Cardiac muscle cell (in vitro differentiated cells and primary cell): Measurements from ENCODE around the gene NRSN1. TPM values are rescaled to one million over a fixed set of nuclear protein-coding genes. Genes with fewer than 3 reads are reported as not detected.

Experiments
- DNase-seq, 2 donors: peaks; one replicate each; pipeline versions ENCODE4 v3.0.0 to v3.0.0-alpha.2; 2010 to 2017; ENCODE audit warnings: low read depth in 1 of 2, low spot score in 1 of 2
- H3K27ac ChIP-seq: fragments of 200-600 bp; sonication (generic); 2 replicates; pipeline ENCODE4 v1.5.1; 2016
- H3K27me3 ChIP-seq: fragments of 200-600 bp; sonication (generic); 2 replicates; pipeline ENCODE4 v1.6.0; 2016; ENCODE audit warnings: control low read depth
- H3K36me3 ChIP-seq: fragments of 200-600 bp; sonication (generic); 2 replicates; pipeline ENCODE4 v1.5.1; 2016; ENCODE audit warnings: control low read depth
- H3K4me1 ChIP-seq: fragments of 200-600 bp; sonication (generic); 2 replicates; pipeline ENCODE4 v1.8.1; 2017; ENCODE audit warnings: low read depth, mild to moderate bottlenecking, mixed run types
- H3K4me3 ChIP-seq: fragments of 200-600 bp; sonication (generic); 2 replicates; pipeline ENCODE4 v1.5.1; 2016; ENCODE audit warnings: mild to moderate bottlenecking
- H3K9me3 ChIP-seq: fragments of 200-600 bp; sonication (generic); 2 replicates; pipeline ENCODE4 v1.5.1; 2017; ENCODE audit warnings: low read depth, mild to moderate bottlenecking, control low read depth
- polyA plus RNA-seq: library from polyadenylated mRNA; unstranded; fragments of >200 nt; fragmentation: Nextera tagmentation; extraction: Ambion mirVana; gene quantifications from 2 replicates; pipeline ENCODE4 v1.2.1, GENCODE V29; 2016
- total RNA-seq: library from RNA; depleted of rRNA; stranded (reverse); fragments of >200 nt; gene quantifications from 2 replicates; pipeline ENCODE4 v1.2.3, GENCODE V29; 2016
- TF ChIP-seq, protein P1 (sequence below): IDR thresholded peaks from 2 replicates; pipeline ENCODE4 v1.5.1; 2012; ENCODE audit warnings: low read depth, mild to moderate bottlenecking, low read length

NRSN1 gene, protein sequence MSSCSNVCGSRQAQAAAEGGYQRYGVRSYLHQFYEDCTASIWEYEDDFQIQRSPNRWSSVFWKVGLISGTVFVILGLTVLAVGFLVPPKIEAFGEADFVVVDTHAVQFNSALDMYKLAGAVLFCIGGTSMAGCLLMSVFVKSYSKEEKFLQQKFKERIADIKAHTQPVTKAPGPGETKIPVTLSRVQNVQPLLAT
- not detected in 2 replicates for total RNA-seq
- not detected in 2 replicates for polyA plus RNA-seq

DNA sequence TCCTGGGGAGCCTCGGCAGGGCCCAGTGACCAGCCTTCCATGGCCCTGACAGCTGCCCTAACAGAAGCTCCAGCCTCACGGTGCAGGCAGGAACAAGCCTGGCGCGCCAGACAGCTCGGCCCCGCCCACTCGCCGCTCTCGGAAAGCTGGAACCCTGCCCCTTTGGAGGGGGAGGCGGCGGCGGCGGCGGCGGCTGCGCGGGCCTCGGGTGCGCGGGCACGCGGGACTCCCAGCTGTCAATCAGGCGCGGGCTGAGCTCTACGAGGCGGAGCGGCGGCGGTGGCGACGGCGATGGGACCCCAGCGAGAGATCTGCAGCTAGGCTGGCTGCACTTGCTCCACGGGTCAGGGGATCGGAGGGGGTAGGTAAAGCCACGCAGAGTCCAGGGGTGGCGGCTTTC, at the start of gene NRSN1:
TSS of gene NRSN1 (plus strand) at position 236 of the 400 bp plus-strand sequence. CDS start 8,113 bp downstream, outside the sequence.
- DNase-seq = peak in 1 of 2 donors; percentile 70
- Histone ChIP-seq H3K27me3 (peaks cover 34% of the 10 kb centered on the region), H3K36me3 (no peaks in the 10 kb centered on the region), H3K27ac (no peak within 1 kb of the TSS), H3K9me3 (no peaks in the 10 kb centered on the region), H3K4me3 (peak within 1 kb of the TSS; percentile 26), H3K4me1 (no peaks in the 10 kb centered on the region)
- TF ChIP-seq, protein P1, sequence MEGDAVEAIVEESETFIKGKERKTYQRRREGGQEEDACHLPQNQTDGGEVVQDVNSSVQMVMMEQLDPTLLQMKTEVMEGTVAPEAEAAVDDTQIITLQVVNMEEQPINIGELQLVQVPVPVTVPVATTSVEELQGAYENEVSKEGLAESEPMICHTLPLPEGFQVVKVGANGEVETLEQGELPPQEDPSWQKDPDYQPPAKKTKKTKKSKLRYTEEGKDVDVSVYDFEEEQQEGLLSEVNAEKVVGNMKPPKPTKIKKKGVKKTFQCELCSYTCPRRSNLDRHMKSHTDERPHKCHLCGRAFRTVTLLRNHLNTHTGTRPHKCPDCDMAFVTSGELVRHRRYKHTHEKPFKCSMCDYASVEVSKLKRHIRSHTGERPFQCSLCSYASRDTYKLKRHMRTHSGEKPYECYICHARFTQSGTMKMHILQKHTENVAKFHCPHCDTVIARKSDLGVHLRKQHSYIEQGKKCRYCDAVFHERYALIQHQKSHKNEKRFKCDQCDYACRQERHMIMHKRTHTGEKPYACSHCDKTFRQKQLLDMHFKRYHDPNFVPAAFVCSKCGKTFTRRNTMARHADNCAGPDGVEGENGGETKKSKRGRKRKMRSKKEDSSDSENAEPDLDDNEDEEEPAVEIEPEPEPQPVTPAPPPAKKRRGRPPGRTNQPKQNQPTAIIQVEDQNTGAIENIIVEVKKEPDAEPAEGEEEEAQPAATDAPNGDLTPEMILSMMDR = no peak

DNA sequence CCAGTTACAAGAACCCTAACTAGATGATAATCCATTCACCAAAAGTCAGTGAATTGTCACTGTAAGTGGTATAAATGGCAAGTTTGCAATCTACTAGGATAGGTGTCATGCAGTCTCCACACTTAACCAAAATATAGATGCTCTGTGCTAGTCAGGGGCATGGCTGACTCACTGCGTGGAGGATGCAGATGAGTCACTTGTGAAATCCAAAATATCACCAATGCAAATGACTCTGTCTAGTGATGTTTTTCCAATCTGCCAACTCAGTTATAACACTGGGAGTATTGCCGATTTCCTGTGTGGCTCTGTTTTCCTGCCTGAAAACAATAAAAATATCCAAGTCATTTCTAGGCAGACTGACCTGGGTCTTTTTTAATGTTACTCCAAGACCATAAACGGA, 47.8 kb upstream of the NRSN1 start:
- H3K36me3 ChIP-seq = no peaks in the 10 kb centered on the region
- no peaks in the 10 kb centered on the region for H3K4me1 ChIP-seq
- no peak overlapping the region for H3K27ac ChIP-seq
- TF ChIP-seq, protein P1 = no peak
- no peak overlapping the region for H3K4me3 ChIP-seq
- DNase-seq = no peak
- peaks cover 2% of the 10 kb centered on the region for H3K27me3 ChIP-seq
- H3K9me3 ChIP-seq = no peaks in the 10 kb centered on the region

DNA sequence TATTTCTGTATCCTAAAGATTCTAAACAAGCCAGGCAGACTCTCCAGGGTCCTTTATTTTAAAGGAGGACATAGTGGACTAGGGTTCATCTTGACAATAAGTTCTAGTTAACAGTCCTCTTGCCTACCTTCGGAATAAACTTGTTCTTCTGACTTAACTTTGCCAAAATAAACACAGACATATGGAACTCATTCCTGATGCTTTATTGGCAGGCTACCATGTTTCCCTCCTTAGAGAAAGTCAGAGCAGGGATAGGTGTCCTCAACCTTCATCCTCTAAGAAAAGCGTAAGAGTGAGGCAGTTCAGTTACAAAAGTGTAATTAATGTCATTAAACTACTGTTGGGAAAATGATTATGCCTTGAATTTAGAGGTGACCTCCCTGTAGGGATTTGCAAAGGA, 46.9 kb upstream of the NRSN1 start:
- H3K27ac ChIP-seq = no peak overlapping the region

DNA sequence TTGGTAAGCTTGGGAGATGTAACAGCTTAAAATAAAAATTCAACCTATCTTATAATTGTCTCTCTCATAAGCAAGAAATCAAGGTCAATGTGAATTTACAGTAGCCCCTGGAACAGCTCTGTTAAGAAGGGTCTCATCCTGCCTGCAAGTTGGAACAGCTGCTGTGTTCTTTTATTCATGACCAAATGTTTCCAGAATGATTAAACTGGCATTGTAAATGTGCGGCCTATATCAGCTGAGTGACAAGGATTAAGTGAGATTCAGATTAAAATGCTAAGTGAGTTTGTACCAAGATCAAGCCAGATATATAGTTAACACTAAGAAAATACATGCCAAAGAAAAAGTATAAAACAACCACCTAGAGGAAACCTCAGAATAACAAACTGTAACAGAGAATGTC, 45.3 kb upstream of the NRSN1 start:
- Histone ChIP-seq H3K36me3 (no peaks in the 10 kb centered on the region), H3K4me1 (no peaks in the 10 kb centered on the region), H3K27me3 (peaks cover 2% of the 10 kb centered on the region), H3K9me3 (no peaks in the 10 kb centered on the region), H3K27ac (no peak overlapping the region), H3K4me3 (no peak overlapping the region)
- no peak for DNase-seq
- TF ChIP-seq, protein P1 = no peak

More for the DNA sequence above, 46.9 kb upstream of the NRSN1 start:
- TF ChIP-seq, protein P1 = no peak
- H3K27me3 ChIP-seq = peaks cover 2% of the 10 kb centered on the region
- no peaks in the 10 kb centered on the region for H3K9me3 ChIP-seq
- DNase-seq = no peak
- H3K36me3 ChIP-seq = no peaks in the 10 kb centered on the region
- no peak overlapping the region for H3K4me3 ChIP-seq
- H3K4me1 ChIP-seq = no peaks in the 10 kb centered on the region

DNA sequence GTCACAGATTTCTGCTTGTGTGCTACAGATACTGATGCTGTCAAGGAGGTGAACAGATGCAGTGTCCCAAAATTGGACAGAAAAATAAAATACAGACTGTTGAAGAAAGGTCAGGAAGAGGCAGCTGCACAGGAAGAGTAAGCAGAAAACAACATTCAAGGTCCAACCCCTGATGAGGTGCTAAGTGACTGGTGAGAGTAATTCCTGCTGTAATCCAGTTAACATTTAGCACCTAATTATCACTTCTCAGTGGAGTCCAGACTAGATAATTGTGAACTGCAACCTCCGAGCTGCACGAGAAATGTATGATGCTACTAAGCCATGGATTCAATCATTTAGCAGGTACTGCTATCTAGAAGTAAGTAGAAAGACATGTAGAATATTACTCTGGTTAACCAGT, 36.3 kb upstream of the NRSN1 start:
- Histone ChIP-seq H3K4me1 (no peaks in the 10 kb centered on the region), H3K27ac (no peak overlapping the region), H3K9me3 (no peaks in the 10 kb centered on the region), H3K36me3 (no peaks in the 10 kb centered on the region), H3K27me3 (peaks cover 46% of the 10 kb centered on the region), H3K4me3 (no peak overlapping the region)
- TF ChIP-seq, protein P1 = no peak
- no peak for DNase-seq
